OCI-LY7 (cell line): ENCODE data around the gene C2CD4D. TPM values are rescaled to one million over a fixed set of nuclear protein-coding genes. Genes with fewer than 3 reads are reported as not detected.

Experiments used
- BruUV-seq: library from RNA; stranded (reverse); fragments of 400-500 nt; replicated peaks from 2 replicates; lab custom pipeline; 2021; lab: Mats Ljungman, UMichigan
- CTCF ChIA-PET: fragments of 300-600 bp; sonication (Branson Sonifier 250); formaldehyde crosslinking; loops from one replicate; lab custom pipeline; 2022; ENCODE audit warnings: antibody characterized with exemption; ENCODE audit not compliant: unreplicated experiment; lab: Charles Lee
- POLR2A ChIA-PET: fragments of 300-600 bp; sonication (Branson Sonifier 250); formaldehyde crosslinking; loops from one replicate; lab custom pipeline; 2022; ENCODE audit warnings: antibody characterized with exemption; lab: Charles Lee
- DNase-seq: peaks from one replicate; pipeline ENCODE4 v3.0.0-alpha.2; 2015; ENCODE audit warnings: low spot score
- H2AFZ ChIP-seq: fragments of 200-600 bp; sonication (generic), shearing (Covaris generic); 2 replicates; pipeline ENCODE4 v1.6.1; 2014; ENCODE audit warnings: mild to moderate bottlenecking, antibody characterized with exemption, low read length, moderate library complexity
- H3K27ac ChIP-seq: fragments of 200-600 bp; sonication (generic); 2 replicates; pipeline ENCODE4 v1.5.1; 2014; ENCODE audit warnings: mixed run types, low read depth, mild to moderate bottlenecking, moderate library complexity, low read length, inconsistent platforms; ENCODE audit not compliant: poor library complexity, severe bottlenecking
- H3K36me3 ChIP-seq: fragments of 200-600 bp; sonication (generic); 2 replicates; pipeline ENCODE4 v1.6.1; 2014; ENCODE audit warnings: mild to moderate bottlenecking, antibody characterized with exemption, low read length, moderate library complexity, mixed read lengths; ENCODE audit not compliant: insufficient read depth
- H3K4me1 ChIP-seq: fragments of 200-600 bp; sonication (generic); 2 replicates; pipeline ENCODE4 v1.5.1; 2014; ENCODE audit warnings: mild to moderate bottlenecking, low read length; ENCODE audit not compliant: insufficient read depth, poor library complexity, severe bottlenecking
- H3K4me2 ChIP-seq: fragments of 200-600 bp; sonication (generic); 2 replicates; pipeline ENCODE4 v1.6.1; 2014; ENCODE audit warnings: mild to moderate bottlenecking, low read length
- H3K4me3 ChIP-seq: fragments of 200-600 bp; sonication (generic); 2 replicates; pipeline ENCODE4 v1.5.1; 2014; ENCODE audit warnings: mild to moderate bottlenecking, low read depth, low read length; ENCODE audit not compliant: poor library complexity, severe bottlenecking
- H3K79me2 ChIP-seq: fragments of 200-600 bp; sonication (generic); 2 replicates; pipeline ENCODE4 v1.6.1; 2016; ENCODE audit warnings: low read depth, mild to moderate bottlenecking, low read length, moderate library complexity, mixed read lengths; ENCODE audit not compliant: insufficient read depth
- H3K9me2 ChIP-seq: fragments of 200-600 bp; sonication (generic); 2 replicates; pipeline ENCODE4 v1.6.1; 2016; ENCODE audit warnings: mild to moderate bottlenecking, low read length, mixed read lengths; ENCODE audit not compliant: insufficient read depth
- H3K9me3 ChIP-seq: fragments of 200-600 bp; sonication (generic); 2 replicates; pipeline ENCODE4 v1.6.1; 2014; ENCODE audit warnings: mild to moderate bottlenecking, mixed run types, low read length, mixed read lengths
- H4K20me1 ChIP-seq: fragments of 200-600 bp; sonication (generic); 2 replicates; pipeline ENCODE4 v1.6.1; 2014; ENCODE audit warnings: mild to moderate bottlenecking, antibody characterized with exemption, low read length, moderate library complexity, mixed read lengths; ENCODE audit not compliant: insufficient read depth
- CTCF ChIP-seq: fragments of 200-600 bp; sonication (generic); conservative IDR thresholded peaks from 2 replicates; pipeline ENCODE4 v1.5.1; 2014; ENCODE audit warnings: mild to moderate bottlenecking, antibody characterized with exemption, low read length, moderate library complexity, mixed read lengths
- EZH2phosphoT487 ChIP-seq: fragments of 200-600 bp; sonication (generic); IDR thresholded peaks from 2 replicates; pipeline ENCODE4 v1.6.1; 2018; ENCODE audit warnings: low read depth, borderline replicate concordance, mild to moderate bottlenecking, mixed run types, antibody characterized with exemption, low read length, moderate library complexity, mixed read lengths
- intact Hi-C: fragments of 100-400 bp; cut with micrococcal nuclease; formaldehyde crosslinking; loops from one replicate; pipeline ENCODE4 v1.10.0; 2022; ENCODE audit not compliant: unreplicated experiment
- total RNA-seq, 2 experiments: library from RNA; depleted of rRNA in 1 of 2; stranded (reverse); fragments of >200 nt in 1 of 2; shearing (Covaris generic) in 1 of 2; gene quantifications; 2 replicates each; pipeline ENCODE4 v1.2.3, GENCODE V29; 2014 to 2022

The C2CD4D gene
- total RNA-seq, 2 experiments from 2014 or later = not detected

- Histone ChIP-seq H3K36me3 (no peaks in the 10 kb centered on the region), H3K27ac (no peak overlapping the region), H3K9me2 (no peaks in the 10 kb centered on the region), H3K9me3 (no peaks in the 10 kb centered on the region), H3K4me3 (no peak overlapping the region), H3K4me1 (peaks cover 19% of the 10 kb centered on the region), H3K79me2 (no peaks in the 10 kb centered on the region), H2AFZ (no peak overlapping the region), H3K4me2 (no peak overlapping the region), H4K20me1 (no peaks in the 10 kb centered on the region)
- ChIA-PET CTCF (no interaction called here), POLR2A (no interaction called here)
- no peak for TF ChIP-seq EZH2phosphoT487
- TF ChIP-seq CTCF = no peak
- no peak for DNase-seq
- intact Hi-C loops = loop anchor here (2.0 kb wide), 1 partner anchor 77 kb away; no protein-coding TSS in a partner anchor
- BruUV-seq = no TSS peak
Observed at GRCh38 chr1:151847867-151848596, 8.4 kb upstream of the C2CD4D start.

GRCh38 chr1:151846686-151847237 lies 7.1 kb upstream of the C2CD4D start:
- no peak for TF ChIP-seq CTCF
- TF ChIP-seq EZH2phosphoT487 = no peak
- Histone ChIP-seq H2AFZ (peak overlapping the region; percentile 41; the same call in 1 of the 2 replicates), H3K4me3 (no peak overlapping the region), H3K4me2 (no peak overlapping the region), H3K4me1 (peaks cover 21% of the 10 kb centered on the region), H3K9me3 (no peaks in the 10 kb centered on the region), H4K20me1 (no peaks in the 10 kb centered on the region), H3K9me2 (no peaks in the 10 kb centered on the region), H3K79me2 (no peaks in the 10 kb centered on the region), H3K36me3 (no peaks in the 10 kb centered on the region), H3K27ac (no peak overlapping the region)
- BruUV-seq = no TSS peak
- CTCF ChIA-PET = interaction anchor here (0.8 kb wide), 1 partner anchor 10 kb away, joined by 3 read pairs; no protein-coding TSS in a partner anchor
- no peak for DNase-seq
- intact Hi-C loops = no loop called here
- POLR2A ChIA-PET = interaction anchor here (0.6 kb wide), 1 partner anchor 352 kb away, joined by 5 read pairs; no protein-coding TSS in a partner anchor
